GM12874 (cell line): Measurements from ENCODE around the gene GRM7.

Experiments
- TF ChIP-seq, protein P1 (sequence below): IDR thresholded peaks from 2 replicates; pipeline ENCODE4 v1.5.1; 2011; ENCODE audit warnings: low read depth, mild to moderate bottlenecking, control low read depth, low read length, moderate library complexity; ENCODE audit not compliant: insufficient read depth

GRM7 gene

DNA sequence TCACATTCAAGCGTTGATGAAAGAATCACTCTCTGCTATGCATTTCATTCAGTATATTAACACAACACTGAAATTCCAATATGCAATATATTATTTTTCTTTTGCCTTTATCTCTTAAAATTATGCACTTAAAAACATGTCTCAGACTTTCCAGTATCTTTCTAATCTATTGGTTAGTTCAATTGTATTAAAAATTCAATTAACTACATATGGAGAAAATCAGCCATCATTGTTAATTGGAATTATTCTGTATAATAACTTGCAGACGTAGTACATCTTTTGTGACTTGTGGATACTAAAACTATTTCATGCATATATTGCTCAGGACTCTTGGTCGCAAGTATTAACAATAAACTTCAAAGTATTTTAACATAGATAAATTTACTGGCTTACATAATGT is 715.6 kb downstream of the GRM7 start:
- TF ChIP-seq, protein P1, sequence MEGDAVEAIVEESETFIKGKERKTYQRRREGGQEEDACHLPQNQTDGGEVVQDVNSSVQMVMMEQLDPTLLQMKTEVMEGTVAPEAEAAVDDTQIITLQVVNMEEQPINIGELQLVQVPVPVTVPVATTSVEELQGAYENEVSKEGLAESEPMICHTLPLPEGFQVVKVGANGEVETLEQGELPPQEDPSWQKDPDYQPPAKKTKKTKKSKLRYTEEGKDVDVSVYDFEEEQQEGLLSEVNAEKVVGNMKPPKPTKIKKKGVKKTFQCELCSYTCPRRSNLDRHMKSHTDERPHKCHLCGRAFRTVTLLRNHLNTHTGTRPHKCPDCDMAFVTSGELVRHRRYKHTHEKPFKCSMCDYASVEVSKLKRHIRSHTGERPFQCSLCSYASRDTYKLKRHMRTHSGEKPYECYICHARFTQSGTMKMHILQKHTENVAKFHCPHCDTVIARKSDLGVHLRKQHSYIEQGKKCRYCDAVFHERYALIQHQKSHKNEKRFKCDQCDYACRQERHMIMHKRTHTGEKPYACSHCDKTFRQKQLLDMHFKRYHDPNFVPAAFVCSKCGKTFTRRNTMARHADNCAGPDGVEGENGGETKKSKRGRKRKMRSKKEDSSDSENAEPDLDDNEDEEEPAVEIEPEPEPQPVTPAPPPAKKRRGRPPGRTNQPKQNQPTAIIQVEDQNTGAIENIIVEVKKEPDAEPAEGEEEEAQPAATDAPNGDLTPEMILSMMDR = no peak

DNA sequence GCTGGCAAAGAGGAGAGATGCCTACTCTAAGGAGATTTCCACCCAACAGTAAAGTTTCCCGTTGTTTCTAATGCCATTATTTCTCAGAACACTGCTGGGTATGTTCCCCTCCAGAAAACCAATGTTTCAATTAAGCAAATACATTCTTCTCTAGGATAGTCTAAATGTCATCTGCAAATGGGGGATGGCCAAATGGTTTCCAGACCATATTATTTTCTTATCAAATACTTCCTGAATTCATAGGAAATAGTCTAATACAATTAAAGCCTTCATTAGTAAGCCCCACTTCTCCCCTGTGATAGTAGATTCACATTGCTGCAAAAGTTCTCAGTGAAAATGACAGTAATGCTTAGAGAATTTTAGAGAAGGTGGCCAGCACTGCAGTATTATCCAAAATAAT is 716.6 kb downstream of the GRM7 start:
- TF ChIP-seq, protein P1 = no peak

DNA sequence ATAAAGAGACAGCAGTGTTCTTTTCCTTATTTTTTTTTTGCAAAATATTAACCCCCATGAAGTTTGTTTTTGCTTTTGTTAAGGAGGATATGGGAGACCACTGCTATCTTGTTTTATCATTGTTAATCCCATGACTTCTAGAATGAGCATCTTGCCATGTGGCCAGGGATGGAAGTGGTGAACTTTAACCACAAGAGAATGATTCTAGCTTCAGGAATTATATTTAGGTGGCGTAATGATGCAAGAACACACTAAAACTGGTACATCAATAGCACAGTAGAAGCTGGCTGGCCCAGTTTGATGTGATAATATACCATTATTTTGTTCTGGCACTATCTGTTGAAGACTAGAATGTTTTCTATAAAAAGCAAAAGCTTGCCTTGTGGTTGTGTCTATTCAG is 720.9 kb downstream of the GRM7 start:
- TF ChIP-seq, protein P1 = no peak

DNA sequence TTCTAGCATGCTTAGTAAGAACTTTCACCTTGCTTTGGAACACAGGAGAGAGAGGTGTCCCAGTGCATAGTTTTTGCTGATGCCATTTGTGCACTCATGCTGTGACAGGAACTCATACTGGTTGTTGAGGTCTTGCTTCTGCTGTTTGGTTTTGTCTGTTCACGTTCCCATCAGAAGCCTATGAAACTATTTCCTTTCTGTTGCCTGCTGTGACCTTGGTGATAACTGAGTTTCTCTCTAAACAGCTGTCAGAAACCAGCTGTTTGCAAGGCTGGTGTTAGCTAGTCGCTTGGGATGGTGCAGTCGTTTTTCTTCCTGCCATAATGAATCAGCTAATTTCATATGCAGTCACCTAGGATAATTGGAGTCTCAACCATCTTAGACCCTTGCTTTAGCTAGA is 724.1 kb downstream of the GRM7 start:
- TF ChIP-seq, protein P1 = no peak

DNA sequence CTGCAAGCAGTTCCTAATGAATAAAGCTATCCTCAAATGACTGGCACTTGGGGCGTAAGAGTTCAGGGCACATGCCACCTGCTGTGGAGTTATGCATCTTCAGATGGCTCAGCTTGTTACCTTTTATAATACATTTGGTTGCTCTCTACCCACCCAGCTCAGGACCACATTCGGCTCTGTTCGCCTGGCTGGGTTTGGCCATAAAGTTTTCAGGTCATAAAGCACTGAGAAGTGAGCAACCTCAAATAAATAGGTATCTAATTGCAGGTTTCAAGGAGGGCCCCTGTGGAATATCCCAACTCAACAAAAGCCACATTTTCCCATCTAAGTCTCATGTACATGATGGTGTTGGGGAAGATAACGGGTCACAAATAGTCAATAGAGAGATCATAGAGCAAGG is 727.3 kb downstream of the GRM7 start:
- TF ChIP-seq, protein P1 = no peak

DNA sequence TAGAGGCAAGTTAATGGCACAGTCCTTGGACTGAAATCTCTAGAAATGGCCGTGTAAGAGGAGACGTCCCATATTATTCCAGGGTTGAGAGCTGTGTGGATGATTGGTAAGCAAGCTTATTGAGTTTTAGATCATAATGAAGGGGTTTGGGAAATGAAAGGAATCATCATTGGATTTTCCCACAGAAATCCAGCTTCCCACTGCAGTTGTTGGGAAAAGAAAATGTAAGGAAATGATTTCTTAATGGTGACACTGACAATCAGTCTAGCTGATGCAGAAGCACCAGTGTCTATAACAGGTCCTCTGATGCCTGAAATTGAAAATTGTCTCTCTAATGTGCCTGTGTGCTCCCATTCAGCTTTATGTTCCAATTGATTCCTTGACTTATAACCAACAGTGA is 728.6 kb downstream of the GRM7 start:
- TF ChIP-seq, protein P1 = no peak

DNA sequence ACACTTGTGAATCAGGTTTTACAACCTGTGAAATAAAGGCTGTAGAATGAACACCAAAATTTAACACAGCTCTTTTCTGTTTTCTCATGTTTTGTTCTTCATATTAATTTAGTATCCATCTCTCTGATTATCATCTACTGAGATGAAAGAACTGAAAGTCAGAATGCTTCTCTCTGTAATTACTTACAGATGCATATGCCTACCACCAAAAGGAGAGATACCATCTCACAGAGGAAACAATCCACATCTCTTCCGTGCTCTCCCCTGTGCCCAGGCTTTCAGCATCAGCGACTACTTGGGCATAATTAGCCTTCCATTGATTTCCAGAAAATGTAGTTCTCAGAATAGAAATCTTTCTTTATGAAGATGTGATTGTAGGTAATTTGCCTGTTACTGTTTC is 741.4 kb downstream of the GRM7 start:
- TF ChIP-seq, protein P1 = no peak

DNA sequence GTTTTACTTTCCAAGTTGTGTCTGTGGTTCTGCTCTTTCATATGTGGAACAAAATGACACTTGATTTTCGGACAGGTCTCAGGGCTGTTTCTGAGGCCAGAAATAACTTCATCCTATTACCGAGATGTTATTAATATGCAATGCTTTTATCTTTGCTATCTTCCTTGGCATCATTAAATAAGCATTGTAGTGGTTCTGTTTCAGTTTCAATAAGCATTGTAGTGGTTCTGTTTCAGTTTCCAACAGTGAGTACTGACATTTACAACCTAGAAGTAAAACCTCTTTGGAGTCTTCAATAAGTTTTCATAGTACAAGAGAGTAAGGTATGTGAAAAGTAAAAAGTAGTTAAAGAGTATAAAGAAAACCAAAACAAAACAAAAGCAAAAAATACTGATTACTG is 746.2 kb downstream of the GRM7 start:
- TF ChIP-seq, protein P1 = no peak
